Measurements from ENCODE around the gene ELOF1. TPM values are rescaled to one million over a fixed set of nuclear protein-coding genes. Genes with fewer than 3 reads are reported as not detected.
A peak's percentile ranks its signal among the peaks of the same experiment; 100 is the strongest.
"Not testable (repeated sequence)": the region's sequence is repeated elsewhere in the genome, so short reads cannot be mapped to it uniquely, and the experiment has no call there.

The ELOF1 gene
- 28.9 TPM for total RNA-seq

DNA sequence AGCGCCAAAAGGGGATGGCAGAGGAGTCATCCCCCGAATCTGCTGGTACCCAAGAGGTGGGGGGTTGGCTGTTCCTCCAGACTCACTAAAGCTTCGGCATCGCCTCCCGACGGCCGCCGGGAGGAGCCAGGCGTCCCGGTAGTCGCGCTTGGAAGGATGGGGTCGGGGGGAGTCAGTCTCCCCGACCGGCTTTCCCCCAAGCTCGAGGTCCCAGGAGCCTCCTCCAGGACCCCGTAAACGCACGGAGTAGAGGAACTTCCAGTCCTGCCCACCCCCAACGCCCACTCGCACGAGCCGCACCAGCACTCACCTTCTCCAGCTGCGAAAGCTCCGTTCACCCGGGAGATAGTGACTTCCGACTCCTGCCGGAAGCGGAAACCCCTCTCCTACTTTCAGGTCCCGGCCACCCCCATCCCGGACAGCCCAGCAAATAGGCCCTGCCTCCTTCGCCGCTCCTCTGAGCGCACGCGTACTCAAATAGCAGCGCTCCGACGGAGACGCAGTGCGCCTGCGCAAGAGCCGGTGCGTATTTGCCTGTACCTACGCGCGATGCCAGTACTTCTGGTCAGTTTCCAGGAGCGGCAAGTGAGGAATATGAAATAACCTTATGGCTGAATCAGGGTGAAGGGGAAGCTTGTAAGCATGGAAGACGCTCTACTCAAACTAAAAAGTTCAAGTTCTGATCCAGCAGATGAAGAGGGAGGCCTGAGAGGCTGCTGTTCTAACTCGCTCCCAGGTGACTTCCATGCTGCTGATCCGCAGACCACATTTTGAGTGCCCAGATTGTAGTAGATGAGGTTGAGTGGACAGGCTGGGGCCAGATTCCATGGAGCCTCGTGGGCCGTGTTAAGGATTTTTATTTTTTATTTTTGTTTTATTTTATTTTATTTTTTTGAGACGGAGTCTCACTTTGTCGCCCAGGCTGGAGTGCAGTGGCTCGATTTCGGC is at the start of gene ELOF1:
ELOF1 (minus strand) TSS at position 350 of the 948 bp plus-strand sequence. CDS start 4,883 bp downstream, outside the sequence.
- peak in 2 of 3 experiments; percentile 10 to 24 for TF ChIP-seq CTCF (IDR thresholded peaks at IDR 0.05)
- peaks cover 7 to 25% of the 10 kb centered on the region in 2 donors for H3K4me1 ChIP-seq
- DNase-seq (ENCODE audit: low spot score in 2 of 2), result peak; percentile 93 to 98
- H3K27me3 ChIP-seq, result no peaks in the 10 kb centered on the region
- H3K9me3 ChIP-seq, result no peaks in the 10 kb centered on the region
- H3K27ac ChIP-seq, result peak within 1 kb of the TSS; percentile 62 to 64
- peak within 1 kb of the TSS; percentile 56 to 76 for H3K4me3 ChIP-seq
- H3K36me3 ChIP-seq, result peaks cover 4 to 7% of the 10 kb centered on the region in 2 donors
- intact Hi-C loops (cut with DNase I), result loop anchor here (1.0 to 2.0 kb wide), 2 partner anchors 18 to 31 kb away; no protein-coding TSS in a partner anchor

GRCh38 chr19:11606484-11606883 is 47.5 kb upstream of the ELOF1 start:
- no peak for DNase-seq (ENCODE audit: low spot score in 2 of 2)
- TF ChIP-seq CTCF (IDR thresholded peaks at IDR 0.05), result no peak
- H3K4me3 ChIP-seq, result no peak overlapping the region

DNA sequence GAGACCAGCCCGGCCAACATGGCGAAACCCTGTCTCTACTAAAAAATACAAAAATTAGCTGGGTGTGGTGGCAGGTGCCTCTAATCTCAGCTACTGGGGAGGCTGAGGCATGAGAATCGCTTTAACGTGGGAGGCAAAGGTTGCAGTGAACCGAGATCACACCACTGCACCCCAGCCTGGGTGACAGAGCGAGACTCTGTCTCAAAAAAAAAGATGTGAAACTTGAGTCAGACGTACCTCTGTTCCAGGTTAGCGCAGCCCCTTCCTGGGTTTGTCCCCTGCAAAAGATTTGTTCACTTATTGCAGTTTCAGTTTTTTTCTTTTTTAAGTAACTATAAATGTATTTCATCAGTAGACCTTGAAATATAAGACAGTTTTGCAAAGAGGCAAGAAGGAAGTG is 40.7 kb upstream of the ELOF1 start:
- not testable (repeated sequence) for DNase-seq (ENCODE audit: low spot score in 2 of 2); H3K9me3 ChIP-seq; H3K4me3 ChIP-seq; H3K36me3 ChIP-seq; H3K27ac ChIP-seq; H3K27me3 ChIP-seq
- H3K4me1 ChIP-seq, result peaks cover 3 to 15% of the 10 kb centered on the region in 2 donors
- intact Hi-C loops (cut with DNase I), result loop anchor here (5.0 kb wide), 1 partner anchor 37 kb away; no protein-coding TSS in a partner anchor

More at GRCh38 chr19:11606484-11606883, 47.5 kb upstream of the ELOF1 start:
- Histone ChIP-seq H3K27ac (no peak overlapping the region), H3K4me1 (no peaks in the 10 kb centered on the region), H3K27me3 (no peaks in the 10 kb centered on the region), H3K36me3 (peaks cover 0 to 11% of the 10 kb centered on the region in 2 donors), H3K9me3 (no peaks in the 10 kb centered on the region)
- intact Hi-C loops (cut with DNase I), result no loop called here

DNA sequence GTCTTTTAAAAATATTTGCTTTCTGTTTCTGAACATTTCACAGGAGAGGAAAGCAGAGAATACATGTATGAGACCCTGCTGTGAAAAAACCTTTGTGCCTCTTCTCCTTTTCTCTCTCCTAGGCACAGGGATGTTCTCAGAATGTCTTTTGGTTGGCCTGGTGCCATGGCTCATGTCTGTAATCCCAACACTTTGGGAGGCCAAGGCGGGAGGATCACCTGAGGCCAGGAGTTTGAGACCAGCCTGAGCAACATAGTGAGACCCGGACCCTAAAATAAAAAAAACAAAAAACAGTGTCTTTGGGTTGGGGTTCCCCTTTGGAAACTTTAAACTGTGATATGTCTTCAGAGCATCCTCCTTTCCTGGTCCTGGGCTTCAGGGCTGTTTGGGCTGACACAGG is 39.7 kb upstream of the ELOF1 start:
- peaks cover 0 to 4% of the 10 kb centered on the region in 2 donors for H3K36me3 ChIP-seq
- no peak for DNase-seq (ENCODE audit: low spot score in 2 of 2)
- intact Hi-C loops (cut with DNase I), result loop anchor here (5.0 kb wide), 1 partner anchor 36 kb away; no protein-coding TSS in a partner anchor
- no peaks in the 10 kb centered on the region for H3K9me3 ChIP-seq
- H3K4me1 ChIP-seq, result peaks cover 3 to 15% of the 10 kb centered on the region in 2 donors
- TF ChIP-seq CTCF (IDR thresholded peaks at IDR 0.05), result no peak
- peak overlapping the region in 1 of 2 donors; percentile 73 for H3K4me3 ChIP-seq
- no peaks in the 10 kb centered on the region for H3K27me3 ChIP-seq
- H3K27ac ChIP-seq, result no peak overlapping the region

DNA sequence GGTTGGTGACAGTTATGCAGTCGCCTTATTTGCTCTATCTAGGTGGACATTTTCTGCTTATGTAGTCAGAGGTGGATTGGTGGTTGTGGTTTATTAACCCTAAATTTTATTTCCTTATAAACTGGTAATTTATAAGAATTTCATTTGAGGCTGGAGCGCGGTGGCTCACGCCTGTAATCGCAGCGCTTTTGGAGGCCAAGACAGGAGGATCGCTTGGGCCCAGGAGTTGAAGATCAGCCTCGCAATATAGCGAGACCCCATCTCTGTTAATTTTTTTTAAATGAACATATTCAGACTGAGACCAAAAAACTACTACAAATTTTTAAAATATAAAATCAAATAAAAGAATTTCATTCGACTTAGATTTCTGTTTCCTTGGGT is 39.1 kb upstream of the ELOF1 start:
- H3K36me3 ChIP-seq, result no peaks in the 10 kb centered on the region
- H3K4me3 ChIP-seq, result peak overlapping the region; percentile 73 to 100
- no peak for TF ChIP-seq CTCF (IDR thresholded peaks at IDR 0.05)
- H3K27me3 ChIP-seq, result no peaks in the 10 kb centered on the region
- no peaks in the 10 kb centered on the region for H3K9me3 ChIP-seq
- H3K27ac ChIP-seq, result peak overlapping the region in 1 of 2 donors; percentile 81
- intact Hi-C loops (cut with DNase I), result loop anchor here (5.0 kb wide), 1 partner anchor 36 kb away; no protein-coding TSS in a partner anchor
- DNase-seq (ENCODE audit: low spot score in 2 of 2), result no peak
- peaks cover 3 to 15% of the 10 kb centered on the region in 2 donors for H3K4me1 ChIP-seq

Measured in ascending aorta (tissue), 2 donors.